ENCODE results near the gene PTRH1. TPM values are rescaled to one million over a fixed set of nuclear protein-coding genes. Genes with fewer than 3 reads are reported as not detected.

The PTRH1 gene
- total RNA-seq, 1 experiment from 2014 or later, result 16.9 TPM

DNA sequence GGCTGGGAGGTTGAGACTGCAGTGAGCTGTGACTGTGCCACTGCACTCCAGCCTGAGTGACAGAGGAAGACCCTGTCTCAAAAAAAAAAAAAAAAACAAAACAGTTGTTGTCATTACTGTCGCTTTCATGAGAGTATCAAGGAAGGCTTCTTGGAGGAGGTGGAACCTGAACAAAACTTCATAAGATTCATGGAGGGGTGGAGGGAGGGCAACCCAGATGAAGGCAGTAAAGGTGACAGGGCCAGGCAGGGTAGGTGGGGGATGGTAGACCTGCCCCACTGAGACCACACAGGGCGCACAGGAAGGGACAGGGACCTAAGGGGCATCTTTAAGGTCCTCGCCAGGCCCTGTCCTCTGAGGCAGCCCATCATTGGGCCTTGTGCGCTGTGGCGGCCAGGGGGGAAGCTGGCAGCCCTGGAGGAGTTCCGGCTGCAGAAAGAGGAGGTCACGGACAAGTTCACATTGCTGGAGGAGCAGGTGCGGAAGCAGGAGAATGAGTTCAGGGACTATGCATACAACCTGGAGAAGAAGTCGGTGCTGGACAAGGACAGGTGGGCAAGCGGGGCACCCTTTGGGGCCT is 5.2 kb downstream of the PTRH1 start:
- H3K27ac Mint-ChIP-seq, result peak overlapping the region; percentile 4; the same call in 1 of the 2 replicates
- ChIA-PET CTCF (interaction anchor here (0.7 kb wide), 1 partner anchor 24 kb away, joined by 3 read pairs; the partner anchor contains the start of gene TOR2A), POLR2A (no interaction called here)
- H3K36me3 Mint-ChIP-seq, result no peaks in the 10 kb centered on the region
- H3K4me1 Mint-ChIP-seq, result peaks cover 25% of the 10 kb centered on the region
- TF ChIP-seq EMX1 (CRISPR knock-in tag; IDR thresholded peaks at IDR 0.05) (no peak), NR3C1 (CRISPR knock-in tag; conservative IDR thresholded peaks at IDR 0.05; ENCODE audit: low read depth) (no peak), USF1 (CRISPR knock-in tag; IDR thresholded peaks at IDR 0.05) (no peak), NFATC4 (CRISPR knock-in tag; IDR thresholded peaks at IDR 0.05) (no peak), MYBL2 (CRISPR knock-in tag; IDR thresholded peaks at IDR 0.05) (no peak), GRHL2 (CRISPR knock-in tag; IDR thresholded peaks at IDR 0.05; ENCODE audit: insufficient replicate concordance, severe bottlenecking) (no peak), SOX15 (CRISPR knock-in tag; IDR thresholded peaks at IDR 0.05) (no peak), JAZF1 (CRISPR knock-in tag; IDR thresholded peaks at IDR 0.05) (no peak), FOXJ3 (CRISPR knock-in tag; IDR thresholded peaks at IDR 0.05; ENCODE audit: borderline replicate concordance) (no peak), ZNF532 (CRISPR knock-in tag; IDR thresholded peaks at IDR 0.05; ENCODE audit: borderline replicate concordance) (no peak), PREB (CRISPR knock-in tag; IDR thresholded peaks at IDR 0.05; ENCODE audit: borderline replicate concordance) (no peak), ATF1 (CRISPR knock-in tag; IDR thresholded peaks at IDR 0.05) (no peak)
- TF ChIP-seq, protein P1, sequence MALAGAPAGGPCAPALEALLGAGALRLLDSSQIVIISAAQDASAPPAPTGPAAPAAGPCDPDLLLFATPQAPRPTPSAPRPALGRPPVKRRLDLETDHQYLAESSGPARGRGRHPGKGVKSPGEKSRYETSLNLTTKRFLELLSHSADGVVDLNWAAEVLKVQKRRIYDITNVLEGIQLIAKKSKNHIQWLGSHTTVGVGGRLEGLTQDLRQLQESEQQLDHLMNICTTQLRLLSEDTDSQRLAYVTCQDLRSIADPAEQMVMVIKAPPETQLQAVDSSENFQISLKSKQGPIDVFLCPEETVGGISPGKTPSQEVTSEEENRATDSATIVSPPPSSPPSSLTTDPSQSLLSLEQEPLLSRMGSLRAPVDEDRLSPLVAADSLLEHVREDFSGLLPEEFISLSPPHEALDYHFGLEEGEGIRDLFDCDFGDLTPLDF (CRISPR knock-in tag; IDR thresholded peaks at IDR 0.05), result no peak
- TF ChIP-seq, protein P2, sequence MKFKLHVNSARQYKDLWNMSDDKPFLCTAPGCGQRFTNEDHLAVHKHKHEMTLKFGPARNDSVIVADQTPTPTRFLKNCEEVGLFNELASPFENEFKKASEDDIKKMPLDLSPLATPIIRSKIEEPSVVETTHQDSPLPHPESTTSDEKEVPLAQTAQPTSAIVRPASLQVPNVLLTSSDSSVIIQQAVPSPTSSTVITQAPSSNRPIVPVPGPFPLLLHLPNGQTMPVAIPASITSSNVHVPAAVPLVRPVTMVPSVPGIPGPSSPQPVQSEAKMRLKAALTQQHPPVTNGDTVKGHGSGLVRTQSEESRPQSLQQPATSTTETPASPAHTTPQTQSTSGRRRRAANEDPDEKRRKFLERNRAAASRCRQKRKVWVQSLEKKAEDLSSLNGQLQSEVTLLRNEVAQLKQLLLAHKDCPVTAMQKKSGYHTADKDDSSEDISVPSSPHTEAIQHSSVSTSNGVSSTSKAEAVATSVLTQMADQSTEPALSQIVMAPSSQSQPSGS (CRISPR knock-in tag; IDR thresholded peaks at IDR 0.05; ENCODE audit: borderline replicate concordance, low read depth), result no peak
- TF ChIP-seq, protein P3, sequence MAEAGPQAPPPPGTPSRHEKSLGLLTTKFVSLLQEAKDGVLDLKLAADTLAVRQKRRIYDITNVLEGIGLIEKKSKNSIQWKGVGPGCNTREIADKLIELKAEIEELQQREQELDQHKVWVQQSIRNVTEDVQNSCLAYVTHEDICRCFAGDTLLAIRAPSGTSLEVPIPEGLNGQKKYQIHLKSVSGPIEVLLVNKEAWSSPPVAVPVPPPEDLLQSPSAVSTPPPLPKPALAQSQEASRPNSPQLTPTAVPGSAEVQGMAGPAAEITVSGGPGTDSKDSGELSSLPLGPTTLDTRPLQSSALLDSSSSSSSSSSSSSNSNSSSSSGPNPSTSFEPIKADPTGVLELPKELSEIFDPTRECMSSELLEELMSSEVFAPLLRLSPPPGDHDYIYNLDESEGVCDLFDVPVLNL (CRISPR knock-in tag; IDR thresholded peaks at IDR 0.05; ENCODE audit: borderline replicate concordance, low read depth), result no peak
- TF ChIP-seq, protein P4, sequence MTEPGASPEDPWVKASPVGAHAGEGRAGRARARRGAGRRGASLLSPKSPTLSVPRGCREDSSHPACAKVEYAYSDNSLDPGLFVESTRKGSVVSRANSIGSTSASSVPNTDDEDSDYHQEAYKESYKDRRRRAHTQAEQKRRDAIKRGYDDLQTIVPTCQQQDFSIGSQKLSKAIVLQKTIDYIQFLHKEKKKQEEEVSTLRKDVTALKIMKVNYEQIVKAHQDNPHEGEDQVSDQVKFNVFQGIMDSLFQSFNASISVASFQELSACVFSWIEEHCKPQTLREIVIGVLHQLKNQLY (CRISPR knock-in tag; IDR thresholded peaks at IDR 0.05), result no peak
- TF ChIP-seq, protein P5, sequence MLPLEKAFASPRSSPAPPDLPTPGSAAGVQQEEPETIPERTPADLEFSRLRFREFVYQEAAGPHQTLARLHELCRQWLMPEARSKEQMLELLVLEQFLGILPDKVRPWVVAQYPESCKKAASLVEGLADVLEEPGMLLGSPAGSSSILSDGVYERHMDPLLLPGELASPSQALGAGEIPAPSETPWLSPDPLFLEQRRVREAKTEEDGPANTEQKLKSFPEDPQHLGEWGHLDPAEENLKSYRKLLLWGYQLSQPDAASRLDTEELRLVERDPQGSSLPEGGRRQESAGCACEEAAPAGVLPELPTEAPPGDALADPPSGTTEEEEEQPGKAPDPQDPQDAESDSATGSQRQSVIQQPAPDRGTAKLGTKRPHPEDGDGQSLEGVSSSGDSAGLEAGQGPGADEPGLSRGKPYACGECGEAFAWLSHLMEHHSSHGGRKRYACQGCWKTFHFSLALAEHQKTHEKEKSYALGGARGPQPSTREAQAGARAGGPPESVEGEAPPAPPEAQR (CRISPR knock-in tag; IDR thresholded peaks at IDR 0.05), result no peak
- ATAC-seq, result no peak
- no peak for DNase-seq (ENCODE audit: low spot score)
- H3K4me3 Mint-ChIP-seq, result no peak overlapping the region
- no peaks in the 10 kb centered on the region for H3K27me3 Mint-ChIP-seq (ENCODE audit: low read depth)
- peaks cover 3% of the 10 kb centered on the region for H3K9me3 Mint-ChIP-seq

Measured in WTC11 (cell line).